Smooth muscle cell (in vitro differentiated cells): Measurements from ENCODE around the gene WDR35. TPM values are rescaled to one million over a fixed set of nuclear protein-coding genes. Genes with fewer than 3 reads are reported as not detected.

Experiments
- DNase-seq: peaks from one replicate; lab custom pipeline; 2025; ENCODE audit not compliant: unreplicated experiment; lab: John Stamatoyannopoulos, UW
- H2AFZ ChIP-seq: fragments of 200-600 bp; sonication (generic); 2 replicates; pipeline ENCODE4 v1.6.0; 2016; ENCODE audit warnings: antibody characterized with exemption, low read depth, mild to moderate bottlenecking
- H3F3A ChIP-seq: fragments of 200-600 bp; sonication (generic); 2 replicates; pipeline ENCODE4 v1.6.0; 2017; ENCODE audit warnings: antibody characterized with exemption, low read depth
- H3K27ac ChIP-seq: fragments of 200-600 bp; sonication (generic); 2 replicates; pipeline ENCODE4 v1.5.1; 2016; ENCODE audit warnings: low read depth, mild to moderate bottlenecking
- H3K27me3 ChIP-seq: fragments of 200-600 bp; sonication (generic); 2 replicates; pipeline ENCODE4 v1.6.1; 2016; ENCODE audit warnings: low read depth, mild to moderate bottlenecking
- H3K36me3 ChIP-seq: fragments of 200-600 bp; sonication (generic); 2 replicates; pipeline ENCODE4 v1.5.1; 2016; ENCODE audit warnings: low read depth
- H3K4me1 ChIP-seq: fragments of 200-600 bp; sonication (generic); 2 replicates; pipeline ENCODE4 v1.5.1; 2016; ENCODE audit warnings: low read depth
- H3K4me2 ChIP-seq: fragments of 200-600 bp; sonication (generic); 2 replicates; pipeline ENCODE4 v1.6.0; 2016; ENCODE audit warnings: mild to moderate bottlenecking
- H3K4me3 ChIP-seq: fragments of 200-600 bp; sonication (generic); 2 replicates; pipeline ENCODE4 v1.5.1; 2016; ENCODE audit warnings: mild to moderate bottlenecking
- H3K79me2 ChIP-seq: fragments of 200-600 bp; sonication (generic); 2 replicates; pipeline ENCODE4 v1.6.0; 2016; ENCODE audit warnings: low read depth, mild to moderate bottlenecking
- H3K9ac ChIP-seq: fragments of 200-600 bp; sonication (generic); 2 replicates; pipeline ENCODE4 v1.6.0; 2016; ENCODE audit warnings: low read depth
- H3K9me3 ChIP-seq: fragments of 200-600 bp; sonication (generic); replicated peaks from 2 replicates; pipeline ENCODE4 v1.5.1; 2016; ENCODE audit warnings: low read depth
- H4K20me1 ChIP-seq: fragments of 200-600 bp; sonication (generic); 2 replicates; pipeline ENCODE4 v1.6.0; 2016; ENCODE audit warnings: low read depth
- WGBS: methylation state at CpG from one replicate; pipeline ENCODE4 v1.1.7; 2016; ENCODE audit warnings: low lambda C conversion rate; 5-methylcytosine and 5-hydroxymethylcytosine counted together
- polyA plus RNA-seq: library from polyadenylated mRNA; unstranded; fragments of >200 nt; fragmentation: Nextera tagmentation; extraction: Ambion mirVana; gene quantifications from 2 replicates; pipeline ENCODE4 v1.2.1, GENCODE V29; 2016
- total RNA-seq: library from RNA; depleted of rRNA; stranded (reverse); fragments of >200 nt; gene quantifications from 2 replicates; pipeline ENCODE4 v1.2.3, GENCODE V29; 2014
- TF ChIP-seq, protein P1 (sequence below): fragments of 200-600 bp; sonication (generic); IDR thresholded peaks from 2 replicates; pipeline ENCODE4 v1.5.1; 2017; ENCODE audit warnings: borderline replicate concordance, mild to moderate bottlenecking, antibody characterized with exemption; ENCODE audit not compliant: insufficient read depth, poor library complexity, severe bottlenecking

The WDR35 gene
- total and polyA plus RNA-seq, 2 experiments from 2014 or later = 0.70 to 4.7 TPM

GRCh38 chr2:20025065-20025786 is 35.3 kb upstream of the WDR35 start:
- whole genome bisulfite sequencing = 58% methylated on average over 3 of the region's 3 CpGs
- Histone ChIP-seq H3K4me2 (no peak overlapping the region), H2AFZ (no peak overlapping the region), H3K27me3 (no peaks in the 10 kb centered on the region), H3K9me3 (no peaks in the 10 kb centered on the region), H3K36me3 (no peaks in the 10 kb centered on the region), H3K79me2 (peaks cover 5% of the 10 kb centered on the region), H3K4me1 (no peaks in the 10 kb centered on the region), H4K20me1 (peaks cover 13% of the 10 kb centered on the region), H3K27ac (no peak overlapping the region), H3K9ac (no peak overlapping the region), H3F3A (peaks cover 6% of the 10 kb centered on the region), H3K4me3 (no peak overlapping the region)
- TF ChIP-seq, protein P1, sequence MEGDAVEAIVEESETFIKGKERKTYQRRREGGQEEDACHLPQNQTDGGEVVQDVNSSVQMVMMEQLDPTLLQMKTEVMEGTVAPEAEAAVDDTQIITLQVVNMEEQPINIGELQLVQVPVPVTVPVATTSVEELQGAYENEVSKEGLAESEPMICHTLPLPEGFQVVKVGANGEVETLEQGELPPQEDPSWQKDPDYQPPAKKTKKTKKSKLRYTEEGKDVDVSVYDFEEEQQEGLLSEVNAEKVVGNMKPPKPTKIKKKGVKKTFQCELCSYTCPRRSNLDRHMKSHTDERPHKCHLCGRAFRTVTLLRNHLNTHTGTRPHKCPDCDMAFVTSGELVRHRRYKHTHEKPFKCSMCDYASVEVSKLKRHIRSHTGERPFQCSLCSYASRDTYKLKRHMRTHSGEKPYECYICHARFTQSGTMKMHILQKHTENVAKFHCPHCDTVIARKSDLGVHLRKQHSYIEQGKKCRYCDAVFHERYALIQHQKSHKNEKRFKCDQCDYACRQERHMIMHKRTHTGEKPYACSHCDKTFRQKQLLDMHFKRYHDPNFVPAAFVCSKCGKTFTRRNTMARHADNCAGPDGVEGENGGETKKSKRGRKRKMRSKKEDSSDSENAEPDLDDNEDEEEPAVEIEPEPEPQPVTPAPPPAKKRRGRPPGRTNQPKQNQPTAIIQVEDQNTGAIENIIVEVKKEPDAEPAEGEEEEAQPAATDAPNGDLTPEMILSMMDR = no peak
- no peak for DNase-seq

GRCh38 chr2:20023688-20024087 is 33.8 kb upstream of the WDR35 start:
- no peaks in the 10 kb centered on the region for H3F3A ChIP-seq
- no peak overlapping the region for H3K4me2 ChIP-seq
- H3K79me2 ChIP-seq = no peaks in the 10 kb centered on the region
- WGBS = 92% methylated on average over 4 of the region's 4 CpGs
- H3K9me3 ChIP-seq = no peaks in the 10 kb centered on the region
- TF ChIP-seq, protein P1 = no peak
- H2AFZ ChIP-seq = no peak overlapping the region
- H3K27me3 ChIP-seq = no peaks in the 10 kb centered on the region
- no peak overlapping the region for H3K9ac ChIP-seq
- no peaks in the 10 kb centered on the region for H3K36me3 ChIP-seq
- H3K4me3 ChIP-seq = no peak overlapping the region
- no peak for DNase-seq
- no peaks in the 10 kb centered on the region for H4K20me1 ChIP-seq
- H3K4me1 ChIP-seq = no peaks in the 10 kb centered on the region
- no peak overlapping the region for H3K27ac ChIP-seq

DNA sequence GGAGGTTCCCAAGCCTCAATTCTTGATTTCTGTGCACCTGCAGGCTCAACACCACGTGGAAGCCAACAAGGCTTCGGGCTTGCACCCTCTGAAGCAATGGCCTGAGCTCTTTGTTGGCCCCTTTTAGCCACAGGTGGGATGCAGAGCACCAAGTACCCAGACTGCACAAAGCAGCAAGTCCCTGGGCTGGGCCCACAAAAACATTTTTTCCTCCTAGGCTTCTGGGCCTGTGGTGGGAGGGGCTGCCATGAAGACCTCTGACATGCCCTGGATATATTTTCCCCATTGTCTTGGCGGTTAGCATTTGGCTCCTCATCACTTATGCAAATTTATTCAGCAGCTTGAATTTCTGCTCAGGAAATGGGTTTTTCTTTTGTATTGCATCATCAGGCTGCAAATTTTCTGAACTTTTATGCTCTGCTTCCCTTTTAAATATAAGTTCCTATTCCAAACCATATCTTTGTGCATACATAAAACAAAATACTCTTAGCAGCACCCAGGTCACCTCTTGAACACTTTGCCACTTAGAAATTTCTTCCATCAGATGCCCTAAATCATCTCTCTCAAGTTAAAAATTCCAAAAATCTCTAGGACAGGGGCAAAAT is 31.6 kb upstream of the WDR35 start:
- 93% methylated on average over 3 of the region's 3 CpGs for WGBS
- H3K9me3 ChIP-seq = no peaks in the 10 kb centered on the region
- H3K79me2 ChIP-seq = no peaks in the 10 kb centered on the region
- no peak for DNase-seq
- no peaks in the 10 kb centered on the region for H4K20me1 ChIP-seq
- no peaks in the 10 kb centered on the region for H3F3A ChIP-seq
- TF ChIP-seq, protein P1 = no peak
- no peaks in the 10 kb centered on the region for H3K27me3 ChIP-seq
- H3K36me3 ChIP-seq = no peaks in the 10 kb centered on the region
- H3K4me2 ChIP-seq = no peak overlapping the region
- H3K4me1 ChIP-seq = no peaks in the 10 kb centered on the region
- H3K9ac ChIP-seq = no peak overlapping the region
- H3K27ac ChIP-seq = no peak overlapping the region
- no peak overlapping the region for H2AFZ ChIP-seq
- no peak overlapping the region for H3K4me3 ChIP-seq
